A549 (cell line): ENCODE data around the gene ZDHHC3. TPM values are rescaled to one million over a fixed set of nuclear protein-coding genes. Genes with fewer than 3 reads are reported as not detected.

ENCODE experiments used
- ATAC-seq, 2 experiments: fragments of 200-7000 bp in 1 of 2; fragments of >200 bp in 1 of 2; cut with Nextera tagmentation in 1 of 2; cut with Tn5 transposase in 1 of 2; 3 replicates each; pipeline versions ENCODE4 v1.8.0 to v1.9.1; 2018 to 2020; ENCODE audit warnings: mild to moderate bottlenecking in 1 of 2, moderate library complexity in 1 of 2
- CTCF ChIA-PET: fragments of 300-600 bp; sonication (Branson Sonifier 250); formaldehyde crosslinking; extraction: SDS; loops from one replicate; lab custom pipeline; 2021; ENCODE audit warnings: antibody characterized with exemption, inconsistent platforms; lab: Yijun Ruan, JAX
- POLR2A ChIA-PET: fragments of 350-600 bp; formaldehyde crosslinking; extraction: SDS; loops from one replicate; lab custom pipeline; 2021; ENCODE audit warnings: antibody characterized with exemption, inconsistent platforms; lab: Yijun Ruan, JAX
- DNase-seq, 2 experiments: peaks; one replicate each; pipeline versions ENCODE4 v3.0.0 to v3.0.0-alpha.2; 2011 to 2016; ENCODE audit warnings: low read depth in 1 of 2, low spot score in 1 of 2
- FAIRE-seq: peaks from 2 replicates; lab custom pipeline; 2011; peaks lifted over from hg19 to GRCh38; lab: Jason Lieb, UNC
- H3K27ac ChIP-seq, 2 experiments: fragments of >200 bp; sonication (Bioruptor Twin); formaldehyde crosslinking; 3 replicates each; pipeline ENCODE4 v1.5.1; 2016 to 2017
- H3K4me1 ChIP-seq: fragments of >200 bp; sonication (Bioruptor Twin); formaldehyde crosslinking; 3 replicates; pipeline ENCODE4 v1.6.1; 2016
- H3K4me2 ChIP-seq: fragments of >200 bp; sonication (Bioruptor Twin); formaldehyde crosslinking; 3 replicates; pipeline ENCODE4 v1.6.1; 2016
- H3K4me3 ChIP-seq: fragments of >200 bp; sonication (Bioruptor Twin); formaldehyde crosslinking; 3 replicates; pipeline ENCODE4 v1.5.1; 2016
- H3K9me3 ChIP-seq: fragments of >200 bp; sonication (Bioruptor Twin); formaldehyde crosslinking; 3 replicates; pipeline ENCODE4 v1.6.1; 2016
- ATOH8 ChIP-seq: fragments of 250-450 bp; sonication (Bioruptor Pico); IDR thresholded peaks from 2 replicates; pipeline ENCODE4 v1.5.0; 2020; ENCODE audit warnings: low read depth, mild to moderate bottlenecking, moderate library complexity
- BHLHE40 ChIP-seq: IDR thresholded peaks from 2 replicates; pipeline ENCODE4 v1.6.1; 2012; ENCODE audit warnings: low read depth, low read length, inconsistent platforms
- CBX8 ChIP-seq: fragments of 200-600 bp; sonication (generic); IDR thresholded peaks from 2 replicates; pipeline ENCODE4 v1.6.1; 2016
- CEBPB ChIP-seq, 2 experiments: fragments of >200 bp in 1 of 2; sonication (Bioruptor Twin) in 1 of 2; formaldehyde crosslinking in 1 of 2; IDR thresholded peaks; 2 replicates each; pipeline ENCODE4 v1.6.1; 2012 to 2016
- CTCF ChIP-seq: fragments of >200 bp; sonication (Bioruptor Twin); formaldehyde crosslinking; IDR thresholded peaks from 3 replicates; pipeline ENCODE4 v1.5.1; 2016
- E2F6 ChIP-seq: IDR thresholded peaks from 2 replicates; pipeline ENCODE4 v1.6.1; 2012; ENCODE audit warnings: low read depth, borderline replicate concordance
- EHF ChIP-seq: fragments of 250-450 bp; sonication (Bioruptor Pico); IDR thresholded peaks from 2 replicates; pipeline ENCODE4 v1.5.0; 2020; ENCODE audit warnings: mild to moderate bottlenecking
- FOSB ChIP-seq: fragments of 250-450 bp; sonication (Bioruptor Pico); IDR thresholded peaks from 2 replicates; pipeline ENCODE4 v1.5.0; 2020; ENCODE audit warnings: mild to moderate bottlenecking, moderate library complexity
- FOSL2 ChIP-seq, 2 experiments: fragments of 450-650 bp in 1 of 2; fragments of >200 bp in 1 of 2; sonication (Bioruptor Twin) in 1 of 2; formaldehyde crosslinking; IDR thresholded peaks; 2 replicates each; pipeline versions ENCODE4 v1.5.0 to v1.6.1; 2016 to 2020; ENCODE audit warnings: mild to moderate bottlenecking in 1 of 2, moderate library complexity in 1 of 2
- HDAC2 ChIP-seq: fragments of 200-600 bp; sonication (generic); IDR thresholded peaks from 2 replicates; pipeline ENCODE4 v1.6.1; 2016
- HES2 ChIP-seq: fragments of >200 bp; sonication (Bioruptor Twin); formaldehyde crosslinking; IDR thresholded peaks from 2 replicates; pipeline ENCODE4 v1.6.1; 2016
- HEYL ChIP-seq: fragments of 250-450 bp; sonication (Bioruptor Pico); IDR thresholded peaks from 2 replicates; pipeline ENCODE4 v1.8.0; 2021; ENCODE audit warnings: mild to moderate bottlenecking, moderate library complexity
- HMGXB4 ChIP-seq: fragments of 250-450 bp; sonication (Bioruptor Pico); IDR thresholded peaks from 2 replicates; pipeline ENCODE4 v1.5.0; 2021; ENCODE audit warnings: mild to moderate bottlenecking, moderate library complexity, borderline replicate concordance
- HOXA7 ChIP-seq: fragments of 250-450 bp; sonication (Bioruptor Pico); IDR thresholded peaks from 2 replicates; pipeline ENCODE4 v1.5.0; 2020; ENCODE audit warnings: mild to moderate bottlenecking, moderate library complexity
- HOXB5 ChIP-seq: fragments of 250-450 bp; sonication (Bioruptor Pico); IDR thresholded peaks from 2 replicates; pipeline ENCODE4 v1.5.0; 2020; ENCODE audit warnings: mild to moderate bottlenecking, moderate library complexity
- KDM1A ChIP-seq: fragments of 200-600 bp; sonication (generic); IDR thresholded peaks from 2 replicates; pipeline ENCODE4 v1.6.1; 2016; ENCODE audit warnings: low read depth, mild to moderate bottlenecking
- MAZ ChIP-seq: fragments of 150-350 bp; IDR thresholded peaks from 2 replicates; pipeline ENCODE4 v1.6.1; 2014; ENCODE audit warnings: antibody characterized with exemption, low read depth, low read length, borderline replicate concordance
- NFE2L2 ChIP-seq: fragments of 150-350 bp; conservative IDR thresholded peaks from 2 replicates; pipeline ENCODE4 v1.6.1; 2014; ENCODE audit warnings: low read length
- PHF8 ChIP-seq: fragments of 200-600 bp; sonication (generic); IDR thresholded peaks from 2 replicates; pipeline ENCODE4 v1.6.1; 2016; ENCODE audit warnings: low read depth, mild to moderate bottlenecking, antibody characterized with exemption, moderate library complexity, borderline replicate concordance
- RAD21 ChIP-seq, 2 experiments: fragments of >200 bp in 1 of 2; sonication (Bioruptor Twin) in 1 of 2; formaldehyde crosslinking in 1 of 2; IDR thresholded peaks in 1 of 2; conservative IDR thresholded peaks in 1 of 2; 2 replicates in 1 of 2; 3 replicates in 1 of 2; pipeline ENCODE4 v1.6.1; 2012 to 2018; ENCODE audit warnings: inconsistent platforms in 1 of 2
- RCOR1 ChIP-seq: fragments of 150-350 bp; IDR thresholded peaks from 2 replicates; pipeline ENCODE4 v1.6.1; 2014; ENCODE audit warnings: antibody characterized with exemption, low read length, low read depth
- RFX5 ChIP-seq: fragments of 450-650 bp; IDR thresholded peaks from 2 replicates; pipeline ENCODE4 v1.7.1; 2014; ENCODE audit warnings: antibody characterized with exemption, mild to moderate bottlenecking, moderate library complexity
- SREBF2 ChIP-seq: fragments of 450-650 bp; IDR thresholded peaks from 2 replicates; pipeline ENCODE4 v1.6.1; 2014; ENCODE audit warnings: mild to moderate bottlenecking, moderate library complexity
- TFCP2L1 ChIP-seq: fragments of 250-450 bp; sonication (Bioruptor Pico); IDR thresholded peaks from 2 replicates; pipeline ENCODE4 v1.5.0; 2021; ENCODE audit warnings: mild to moderate bottlenecking
- TP53 ChIP-seq: fragments of 250-450 bp; sonication (Bioruptor Pico); IDR thresholded peaks from 2 replicates; pipeline ENCODE4 v1.5.0; 2021; ENCODE audit warnings: mild to moderate bottlenecking, moderate library complexity
- USF2 ChIP-seq: fragments of 450-650 bp; IDR thresholded peaks from 2 replicates; pipeline ENCODE4 v1.6.1; 2014; ENCODE audit warnings: antibody characterized with exemption
- ZC3H11A ChIP-seq: fragments of 450-650 bp; IDR thresholded peaks from 2 replicates; pipeline ENCODE4 v1.6.1; 2014; ENCODE audit warnings: antibody characterized with exemption, mild to moderate bottlenecking
- ZNF302 ChIP-seq: fragments of 250-450 bp; sonication (Bioruptor Pico); IDR thresholded peaks from 2 replicates; pipeline ENCODE4 v1.9.0; 2021; ENCODE audit warnings: inconsistent platforms, mild to moderate bottlenecking, moderate library complexity
- WGBS: methylation state at CpG from one replicate; pipeline ENCODE4 v1.1.6; 2017; ENCODE audit errors: missing lambda C conversion rate; 5-methylcytosine and 5-hydroxymethylcytosine counted together
- polyA plus RNA-seq, 4 experiments: library from polyadenylated mRNA; depleted of rRNA in 3 of 4; stranded (reverse); fragments of >200 nt; fragmentation: RNase III in 1 of 4; extraction: RNeasy Plus Mini Kit Qiagen cat#74134 plus additional on column Dnase treatment in 1 of 4; gene quantifications; 2 replicates in 3 of 4; 3 replicates in 1 of 4; pipeline ENCODE4 v1.2.3, GENCODE V29; 2011 to 2017

ZDHHC3 gene
- polyA plus RNA-seq, 2 of the 4 experiments (the other 2 are of a cell fraction): 28.7 to 57.7 TPM

GRCh38 chr3:45007091-45007490, 31.1 kb upstream of the ZDHHC3 start:
- no peak for ATAC-seq
- Histone ChIP-seq H3K4me3 (no peak overlapping the region), H3K4me2 (no peak overlapping the region), H3K9me3 (no peaks in the 10 kb centered on the region), H3K4me1 (no peaks in the 10 kb centered on the region), H3K27ac (no peak overlapping the region)
- no peak for FAIRE-seq
- POLR2A ChIA-PET: no interaction called here
- DNase-seq: no peak
- TF ChIP-seq HEYL (CRISPR knock-in tag): no peak
- TF ChIP-seq HDAC2: no peak
- TF ChIP-seq HOXB5 (CRISPR knock-in tag): no peak
- no peak for TF ChIP-seq HOXA7 (CRISPR knock-in tag)
- no peak for TF ChIP-seq HES2
- no peak for TF ChIP-seq ZNF302 (CRISPR knock-in tag)
- no peak for TF ChIP-seq CBX8
- TF ChIP-seq CTCF: no peak
- no peak for TF ChIP-seq TP53
- TF ChIP-seq KDM1A: no peak
- TF ChIP-seq FOSB: no peak
- no peak for TF ChIP-seq RCOR1
- TF ChIP-seq CEBPB (IDR thresholded peaks at IDR 0.05): no peak
- TF ChIP-seq ATOH8 (CRISPR knock-in tag): no peak
- TF ChIP-seq SREBF2: no peak
- TF ChIP-seq NFE2L2: no peak
- TF ChIP-seq TFCP2L1: no peak
- TF ChIP-seq ZC3H11A: no peak
- no peak for TF ChIP-seq RAD21 (conservative IDR thresholded peaks at IDR 0.05 in 1 of 2, IDR thresholded peaks at IDR 0.05 in 1 of 2)
- 92% methylated on average over 7 of the region's 8 CpGs for WGBS
- CTCF ChIA-PET: no interaction called here

- Histone ChIP-seq H3K9me3 (no peaks in the 10 kb centered on the region), H3K4me1 (no peaks in the 10 kb centered on the region), H3K27ac (no peak overlapping the region)
- WGBS: 97% methylated on average over 2 of the region's 2 CpGs
- DNase-seq: no peak
- ATAC-seq: no peak
- POLR2A ChIA-PET: no interaction called here
- no peak for FAIRE-seq
- TF ChIP-seq USF2 (no peak), HDAC2 (no peak), ZNF302 (CRISPR knock-in tag) (no peak), HMGXB4 (CRISPR knock-in tag) (no peak), RAD21 (conservative IDR thresholded peaks at IDR 0.05 in 1 of 2, IDR thresholded peaks at IDR 0.05 in 1 of 2) (no peak), E2F6 (no peak), FOSL2 (IDR thresholded peaks at IDR 0.05) (no peak), FOSL2 (CRISPR knock-in tag; IDR thresholded peaks at IDR 0.05) (no peak), EHF (no peak), BHLHE40 (no peak), MAZ (no peak), PHF8 (no peak), RFX5 (no peak), TFCP2L1 (no peak)
- TF ChIP-seq, all 56 proteins: peak for 0
- CTCF ChIA-PET: no interaction called here
- no peak overlapping the region for H3K4me2 ChIP-seq
- no peak overlapping the region for H3K4me3 ChIP-seq
Measured at GRCh38 chr3:45003859-45004258, 27.9 kb upstream of the ZDHHC3 start.
